Fibroblast of pulmonary artery (primary cell): ENCODE measurements around the gene SIRPA.

Source experiments
- DNase-seq: peaks from one replicate; pipeline ENCODE4 v3.0.0-alpha.2; 2010; ENCODE audit warnings: low read depth
- H3K4me3 ChIP-seq: replicated peaks from 2 replicates; pipeline ENCODE4 v1.5.1; 2011; ENCODE audit warnings: low read depth, mild to moderate bottlenecking, control low read depth, low read length, moderate library complexity
- CTCF ChIP-seq: IDR thresholded peaks from 2 replicates; pipeline ENCODE4 v1.5.1; 2011; ENCODE audit warnings: mild to moderate bottlenecking, control low read depth, low read length, inconsistent platforms; ENCODE audit errors: missing control alignments

SIRPA gene

GRCh38 chr20:1930165-1930564 lies 35.0 kb downstream of the SIRPA start:
- DNase-seq = no peak
- no peak overlapping the region for H3K4me3 ChIP-seq
- no peak for TF ChIP-seq CTCF

- DNase-seq = no peak
- TF ChIP-seq CTCF = no peak
- no peak overlapping the region for H3K4me3 ChIP-seq
Measured at GRCh38 chr20:1931830-1932229, 36.6 kb downstream of the SIRPA start.

- DNase-seq = no peak
- no peak for TF ChIP-seq CTCF
- no peak overlapping the region for H3K4me3 ChIP-seq
Measured at GRCh38 chr20:1932971-1933370, 37.8 kb downstream of the SIRPA start.

GRCh38 chr20:1933465-1933870 lies 38.3 kb downstream of the SIRPA start:
- peak; percentile 79 for DNase-seq

GRCh38 chr20:1934156-1934555 lies 38.9 kb downstream of the SIRPA start:
- DNase-seq = peak; percentile 97
- TF ChIP-seq CTCF = no peak
- H3K4me3 ChIP-seq = no peak overlapping the region

More at GRCh38 chr20:1933465-1933870, 38.3 kb downstream of the SIRPA start:
- no peak for TF ChIP-seq CTCF
- no peak overlapping the region for H3K4me3 ChIP-seq

- H3K4me3 ChIP-seq = no peak overlapping the region
- no peak for TF ChIP-seq CTCF
- peak; percentile 97 for DNase-seq
Measured at GRCh38 chr20:1934721-1935573, 39.7 kb downstream of the SIRPA start.
